Thyroid gland (tissue), 4 donors: ENCODE data around the gene TBC1D2. TPM values are rescaled to one million over a fixed set of nuclear protein-coding genes. Genes with fewer than 3 reads are reported as not detected.
"Not testable (repeated sequence)": the region's sequence is repeated elsewhere in the genome, so short reads cannot be mapped to it uniquely, and the experiment has no call there.

Experiments
- DNase-seq, 2 donors: peaks; one replicate each; pipeline ENCODE4 v3.0.0-alpha.2; 2019
- H3K27ac ChIP-seq, 3 donors: fragments of 200-600 bp; sonication (generic); 1 replicate in 2 of 3; 2 replicates in 1 of 3; pipeline ENCODE4 v1.5.1; 2016 to 2019; ENCODE audit warnings: mild to moderate bottlenecking in 1 of 3, moderate library complexity in 1 of 3
- H3K27me3 ChIP-seq: fragments of 200-600 bp; sonication (generic); one replicate; pipeline ENCODE4 v1.5.1; 2019
- H3K36me3 ChIP-seq, 2 donors: fragments of 200-600 bp; sonication (generic); one replicate each; pipeline ENCODE4 v1.5.1; 2016 to 2019
- H3K4me1 ChIP-seq, 2 donors: fragments of 200-600 bp; sonication (generic); one replicate each; pipeline ENCODE4 v1.5.1; 2017 to 2019
- H3K4me3 ChIP-seq, 3 donors: fragments of 200-600 bp; sonication (generic); replicated peaks in 1 of 3; 1 replicate in 2 of 3; 2 replicates in 1 of 3; pipeline ENCODE4 v1.5.1; 2016; ENCODE audit warnings: mild to moderate bottlenecking in 1 of 3
- H3K9me3 ChIP-seq: fragments of 200-600 bp; sonication (generic); one replicate; pipeline ENCODE4 v1.5.1; 2017
- CTCF ChIP-seq, 6 experiments: fragments of 200-600 bp in 3 of 6; fragments of 450-650 bp in 3 of 6; sonication (generic) in 3 of 6; IDR thresholded peaks; one replicate each; pipeline ENCODE4 v1.5.1; 2016 to 2019; ENCODE audit warnings: antibody characterized with exemption in 6 of 6, mild to moderate bottlenecking in 2 of 6, inconsistent platforms in 1 of 6, moderate library complexity in 1 of 6
- POLR2A ChIP-seq, 2 donors: fragments of 450-650 bp; IDR thresholded peaks; one replicate each; pipeline ENCODE4 v1.6.1; 2017; ENCODE audit warnings: antibody characterized with exemption in 2 of 2, mild to moderate bottlenecking in 2 of 2, moderate library complexity in 1 of 2
- WGBS, 2 donors: methylation state at CpG; one replicate each; pipeline ENCODE4 v1.1.5; 2017; 5-methylcytosine and 5-hydroxymethylcytosine counted together
- intact Hi-C: fragments of 100-400 bp; cut with DNase I; formaldehyde crosslinking; loops from one replicate; pipeline ENCODE4 v1.15.1; 2023
- total RNA-seq, 4 donors: library from RNA; depleted of rRNA; stranded (reverse); fragments of >200 nt; gene quantifications; one replicate each; pipeline ENCODE4 v1.2.3, GENCODE V29; 2016

TBC1D2 gene
- total RNA-seq, 4 donors from 2014 or later: 12.9 to 20.9 (median 18.3) TPM

DNA sequence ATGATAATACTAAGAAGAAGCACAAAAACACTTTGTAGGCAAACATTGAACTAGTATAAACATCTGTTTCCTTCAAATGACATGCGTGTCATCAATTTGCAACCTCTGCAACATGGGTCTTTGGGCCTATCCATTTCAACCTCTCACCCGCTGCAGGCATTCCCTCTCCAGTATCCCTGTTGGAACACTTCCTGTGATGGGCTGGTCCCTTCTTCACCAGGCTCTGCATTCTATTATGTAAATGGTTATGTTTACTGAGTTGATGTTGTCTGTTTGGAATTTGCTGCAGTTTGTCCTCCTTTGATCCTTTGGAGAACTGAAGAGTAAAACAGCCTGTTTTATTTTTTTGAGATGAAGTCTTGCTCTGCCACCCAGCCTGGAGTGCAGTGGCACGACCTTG is 16.6 kb upstream of the TBC1D2 start:
- no peak for DNase-seq
- H3K36me3 ChIP-seq: no peaks in the 10 kb centered on the region
- 88 to 92% methylated on average over 3 of the region's 3 CpGs for WGBS, 2 donors
- H3K9me3 ChIP-seq: no peaks in the 10 kb centered on the region
- no peaks in the 10 kb centered on the region for H3K4me1 ChIP-seq
- H3K27me3 ChIP-seq: no peaks in the 10 kb centered on the region
- intact Hi-C loops: no loop called here
- no peak overlapping the region for H3K4me3 ChIP-seq
- TF ChIP-seq POLR2A (IDR thresholded peaks at IDR 0.05) (no peak), CTCF (IDR thresholded peaks at IDR 0.05) (no peak)
- H3K27ac ChIP-seq: no peak overlapping the region

DNA sequence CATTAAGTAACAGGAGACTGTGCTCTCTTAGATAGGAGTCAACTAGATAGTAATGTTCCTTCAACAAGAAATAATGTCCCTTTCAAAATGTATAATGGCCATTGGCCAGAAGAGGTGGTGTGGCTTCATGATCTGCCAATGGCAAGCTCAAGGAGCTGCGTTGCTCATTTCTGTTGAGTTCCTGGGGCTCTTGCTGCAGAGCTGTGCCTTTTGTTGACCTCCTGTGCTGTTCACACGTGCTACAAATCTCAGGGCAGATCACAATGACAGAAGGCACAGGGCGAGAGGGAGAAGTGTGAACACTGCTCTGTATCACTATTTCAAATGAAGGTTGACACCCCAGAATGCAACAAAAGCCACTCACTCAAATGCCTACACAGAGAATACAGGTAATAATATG is 16.0 kb upstream of the TBC1D2 start:
- Histone ChIP-seq H3K27me3 (no peaks in the 10 kb centered on the region), H3K4me1 (no peaks in the 10 kb centered on the region), H3K27ac (no peak overlapping the region), H3K4me3 (no peak overlapping the region), H3K36me3 (no peaks in the 10 kb centered on the region), H3K9me3 (no peaks in the 10 kb centered on the region)
- intact Hi-C loops: no loop called here
- WGBS, 2 donors: 59 to 69% methylated on average over 3 of the region's 3 CpGs
- no peak for DNase-seq
- no peak for TF ChIP-seq POLR2A (IDR thresholded peaks at IDR 0.05)
- TF ChIP-seq CTCF (IDR thresholded peaks at IDR 0.05): no peak

GRCh38 chr9:98270284-98270683 is 14.8 kb upstream of the TBC1D2 start:
- H3K4me1 ChIP-seq, H3K9me3 ChIP-seq, intact Hi-C loops, H3K4me3 ChIP-seq, H3K27me3 ChIP-seq, H3K27ac ChIP-seq, DNase-seq, H3K36me3 ChIP-seq: not testable (repeated sequence)
- WGBS, 2 donors: 45 to 48% methylated on average over 11 of the region's 11 CpGs

DNA sequence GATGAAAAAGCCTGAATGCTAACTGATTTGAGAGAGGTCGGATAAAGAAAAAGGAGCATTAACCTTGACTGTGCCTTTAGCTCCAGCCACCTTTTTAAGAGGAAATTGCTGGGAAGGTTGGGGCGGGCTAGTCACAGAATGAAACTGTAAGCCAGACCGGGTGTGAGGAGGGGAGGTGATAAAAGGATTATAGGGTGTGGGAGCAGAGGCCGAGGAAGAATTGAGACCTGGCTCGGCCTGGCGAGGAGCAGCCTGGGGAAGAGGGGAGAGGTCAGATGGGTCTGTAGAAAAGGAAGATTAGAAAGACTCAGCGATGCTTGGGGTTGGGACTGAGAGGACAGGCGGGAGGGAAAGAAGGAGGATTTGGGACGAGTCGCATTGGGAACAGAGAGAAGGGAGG is 14.2 kb upstream of the TBC1D2 start:
- H3K36me3 ChIP-seq, H3K27ac ChIP-seq, intact Hi-C loops, H3K9me3 ChIP-seq, H3K4me3 ChIP-seq, H3K27me3 ChIP-seq, DNase-seq, H3K4me1 ChIP-seq: not testable (repeated sequence)
- WGBS, 2 donors: 68 to 71% methylated on average over 10 of the region's 10 CpGs

GRCh38 chr9:98267556-98267955 is 12.1 kb upstream of the TBC1D2 start:
- H3K4me1 ChIP-seq, intact Hi-C loops, H3K4me3 ChIP-seq, H3K36me3 ChIP-seq, DNase-seq, H3K27me3 ChIP-seq, H3K9me3 ChIP-seq, H3K27ac ChIP-seq: not testable (repeated sequence)
- 87 to 92% methylated on average over 8 of the region's 8 CpGs for WGBS, 2 donors

DNA sequence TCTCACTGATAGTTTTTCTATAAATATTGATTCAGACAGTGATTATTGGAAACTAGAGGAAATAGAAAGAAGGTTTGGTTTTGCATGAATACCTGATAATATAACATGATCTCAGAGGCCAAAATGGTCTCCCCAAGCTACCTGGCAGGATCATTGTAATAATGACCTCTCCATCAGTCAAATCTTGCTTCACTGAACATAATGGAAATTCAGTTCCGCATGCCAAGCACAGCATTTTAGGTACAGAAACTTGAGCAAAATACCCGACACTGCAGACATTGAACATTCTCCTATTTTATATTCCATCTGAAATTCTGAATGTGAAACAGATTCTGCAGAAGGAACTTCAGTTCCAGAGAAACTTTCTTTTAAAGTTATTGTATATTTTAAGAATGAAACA is 9.1 kb upstream of the TBC1D2 start:
- TF ChIP-seq POLR2A (IDR thresholded peaks at IDR 0.05) (no peak), CTCF (IDR thresholded peaks at IDR 0.05) (no peak)
- Histone ChIP-seq H3K27ac (no peak overlapping the region), H3K27me3 (no peaks in the 10 kb centered on the region), H3K9me3 (no peaks in the 10 kb centered on the region), H3K36me3 (no peaks in the 10 kb centered on the region), H3K4me1 (no peaks in the 10 kb centered on the region), H3K4me3 (no peak overlapping the region)
- intact Hi-C loops: loop anchor here (5.0 kb wide), 1 partner anchor 192 kb away; no protein-coding TSS in a partner anchor
- DNase-seq: no peak
- 63 to 68% methylated on average over 2 of the region's 2 CpGs for WGBS, 2 donors
